ENCODE measurements around the gene AP4S1.

- TF ChIP-seq CTCF (IDR thresholded peaks at IDR 0.05) (no peak), ZFX (IDR thresholded peaks at IDR 0.05; ENCODE audit: borderline replicate concordance) (no peak)
These were observed 18.7 kb upstream of the AP4S1 start for GRCh38 chr14:31006703-31007102.

Data from 22Rv1 (cell line).